ENCODE data around the gene ATN1.

- TF ChIP-seq POLR2A (IDR thresholded peaks at IDR 0.05) = no peak
- no peak for TF ChIP-seq CTCF (IDR thresholded peaks at IDR 0.05)
Observed at GRCh38 chr12:6953442-6954315, 25.9 kb downstream of the ATN1 start.
